HG02588 (cell line): ENCODE measurements around the gene NBEAL2.

Experiments used
- ATAC-seq: cut with Tn5 transposase; IDR thresholded peaks from one replicate; pipeline ENCODE4 v1.9.1; 2021; ENCODE audit warnings: mild to moderate bottlenecking, moderate library complexity; ENCODE audit not compliant: unreplicated experiment

The NBEAL2 gene

DNA sequence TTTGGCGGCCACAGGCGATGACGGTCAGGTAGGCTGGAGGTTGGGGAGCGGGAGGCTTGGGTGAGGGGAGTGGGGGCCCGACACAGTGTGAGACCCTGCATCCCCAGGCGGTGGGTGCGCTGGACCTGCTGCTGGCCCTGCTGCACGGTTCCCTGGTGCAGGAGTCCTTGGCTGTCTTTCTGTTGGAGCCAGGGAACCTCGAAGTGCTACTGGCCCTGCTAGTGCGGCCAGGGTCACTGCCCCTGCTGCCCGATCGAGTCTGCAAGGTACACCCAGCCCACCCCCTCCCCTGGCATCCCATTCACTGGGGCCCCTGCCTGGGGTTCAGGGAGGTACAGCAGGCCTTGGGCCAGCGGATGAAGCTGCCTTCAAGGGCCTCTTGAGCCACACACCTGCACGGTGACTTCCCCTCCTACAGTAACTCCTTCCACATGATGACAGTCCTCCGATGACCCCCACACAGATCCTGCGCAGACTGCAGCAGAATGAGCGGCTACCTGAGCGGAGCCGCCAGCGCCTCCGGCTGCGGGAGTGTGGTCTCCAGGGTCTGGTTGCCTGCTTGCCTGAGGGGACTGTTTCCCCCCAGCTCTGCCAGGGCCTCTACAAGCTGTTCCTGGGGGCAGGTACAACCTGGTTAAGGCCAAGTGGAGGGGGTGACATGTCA, 19.5 kb downstream of the NBEAL2 start:
- ATAC-seq, result no peak

GRCh38 chr3:46999516-47000197, 20.2 kb downstream of the NBEAL2 start:
- ATAC-seq, result no peak

DNA sequence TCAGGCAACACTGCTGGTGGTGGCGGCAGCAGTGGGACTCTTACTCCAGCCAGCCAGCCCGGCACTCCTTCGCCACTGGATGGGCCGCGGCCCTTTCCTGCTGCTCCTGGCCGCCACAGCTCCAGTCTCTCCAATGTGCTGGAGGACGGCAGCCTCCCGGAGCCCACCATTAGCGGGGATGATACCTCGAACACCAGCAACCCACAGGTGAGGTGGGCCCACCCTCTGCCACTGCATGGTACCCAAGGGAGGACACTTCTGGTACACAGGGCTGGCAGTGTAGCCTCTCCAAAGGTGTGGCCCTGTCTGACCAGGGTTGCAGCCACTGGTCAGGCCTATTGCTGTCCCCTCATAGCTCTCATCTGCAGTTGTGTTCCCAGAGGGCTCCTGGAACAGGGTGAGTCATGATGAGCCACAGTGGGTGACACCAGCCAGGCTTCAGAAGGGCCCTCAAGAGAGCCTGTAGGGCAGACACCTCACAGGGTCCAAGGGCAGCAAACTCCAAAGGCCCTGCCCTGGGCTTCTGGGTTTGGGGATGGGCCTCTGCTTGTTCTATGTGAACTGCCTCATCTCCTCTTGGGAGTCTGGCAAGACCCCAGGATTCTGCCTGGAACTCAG, 20.8 kb downstream of the NBEAL2 start:
- ATAC-seq, result no peak

DNA sequence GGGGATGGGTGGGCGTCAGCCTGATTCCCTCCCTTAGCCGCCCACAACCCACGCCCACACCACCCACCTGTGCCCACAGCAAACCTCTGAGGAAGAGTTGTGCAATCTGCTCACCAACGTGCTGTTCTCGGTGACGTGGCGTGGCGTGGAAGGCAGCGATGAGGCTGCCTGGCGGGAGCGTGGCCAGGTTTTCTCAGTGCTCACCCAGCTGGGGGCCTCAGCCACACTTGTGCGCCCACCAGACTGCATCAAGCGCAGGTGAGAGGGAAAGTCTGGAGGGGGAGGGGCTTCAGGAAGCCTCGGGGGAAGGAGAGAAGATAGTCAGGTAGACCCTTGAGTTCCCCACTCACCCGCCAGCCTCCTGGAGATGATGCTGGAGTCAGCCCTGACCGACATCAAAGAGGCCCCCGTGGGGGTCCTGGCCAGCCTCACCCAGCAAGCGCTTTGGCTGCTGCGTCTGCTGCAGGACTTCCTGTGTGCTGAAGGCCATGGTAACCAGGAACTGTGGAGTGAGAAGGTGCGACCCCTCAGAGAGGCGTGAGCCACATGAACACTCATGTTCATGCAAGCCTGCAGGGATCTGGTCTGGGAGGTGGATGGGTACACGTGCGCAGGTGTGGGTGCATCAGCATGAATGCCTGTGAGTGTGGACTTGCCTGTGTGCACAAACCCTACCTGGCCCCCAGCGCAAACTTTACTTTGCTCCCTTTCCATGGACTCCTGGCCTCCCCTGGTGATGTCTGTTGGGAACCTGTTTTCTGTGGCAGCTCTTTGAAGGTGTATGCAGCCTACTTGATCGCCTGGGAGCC, 21.7 kb downstream of the NBEAL2 start:
- ATAC-seq, result no peak

- ATAC-seq, result no peak
These were observed 22.3 kb downstream of the NBEAL2 start for GRCh38 chr3:47001731-47002170.

DNA sequence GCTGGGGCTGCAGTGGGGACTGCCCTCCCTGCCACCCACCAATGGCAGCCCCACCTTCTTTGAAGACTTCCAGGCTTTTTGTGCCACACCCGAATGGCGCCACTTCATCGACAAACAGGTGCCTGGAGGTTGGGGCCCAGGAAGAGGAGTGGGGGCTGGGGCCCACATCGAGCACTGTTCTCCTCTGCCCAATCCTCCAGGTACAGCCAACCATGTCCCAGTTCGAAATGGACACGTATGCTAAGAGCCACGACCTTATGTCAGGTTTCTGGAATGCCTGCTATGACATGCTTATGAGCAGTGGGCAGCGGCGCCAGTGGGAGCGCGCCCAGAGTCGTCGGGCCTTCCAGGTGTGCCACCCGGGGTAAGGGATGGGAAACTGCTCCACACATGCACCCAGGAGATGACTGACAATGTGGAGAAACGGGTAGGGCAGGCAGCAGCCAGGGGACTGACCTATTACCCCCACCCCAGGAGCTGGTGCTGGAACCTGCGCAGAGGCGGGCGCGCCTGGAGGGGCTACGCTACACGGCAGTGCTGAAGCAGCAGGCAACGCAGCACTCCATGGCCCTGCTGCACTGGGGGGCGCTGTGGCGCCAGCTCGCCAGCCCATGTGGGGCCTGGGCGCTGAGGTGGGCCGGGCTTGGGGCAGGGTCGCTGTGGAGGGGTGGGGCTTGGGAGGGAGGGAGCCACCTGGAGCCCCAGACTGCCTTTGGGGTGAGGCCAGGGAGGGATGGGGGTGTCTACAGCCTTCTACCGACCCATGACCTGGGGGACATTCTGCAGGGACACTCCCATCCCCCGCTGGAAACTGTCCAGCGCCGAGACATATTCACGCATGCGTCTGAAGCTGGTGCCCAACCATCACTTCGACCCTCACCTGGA, 22.9 kb downstream of the NBEAL2 start:
- ATAC-seq, result no peak

GRCh38 chr3:47003056-47003410, 23.6 kb downstream of the NBEAL2 start:
- ATAC-seq, result no peak

DNA sequence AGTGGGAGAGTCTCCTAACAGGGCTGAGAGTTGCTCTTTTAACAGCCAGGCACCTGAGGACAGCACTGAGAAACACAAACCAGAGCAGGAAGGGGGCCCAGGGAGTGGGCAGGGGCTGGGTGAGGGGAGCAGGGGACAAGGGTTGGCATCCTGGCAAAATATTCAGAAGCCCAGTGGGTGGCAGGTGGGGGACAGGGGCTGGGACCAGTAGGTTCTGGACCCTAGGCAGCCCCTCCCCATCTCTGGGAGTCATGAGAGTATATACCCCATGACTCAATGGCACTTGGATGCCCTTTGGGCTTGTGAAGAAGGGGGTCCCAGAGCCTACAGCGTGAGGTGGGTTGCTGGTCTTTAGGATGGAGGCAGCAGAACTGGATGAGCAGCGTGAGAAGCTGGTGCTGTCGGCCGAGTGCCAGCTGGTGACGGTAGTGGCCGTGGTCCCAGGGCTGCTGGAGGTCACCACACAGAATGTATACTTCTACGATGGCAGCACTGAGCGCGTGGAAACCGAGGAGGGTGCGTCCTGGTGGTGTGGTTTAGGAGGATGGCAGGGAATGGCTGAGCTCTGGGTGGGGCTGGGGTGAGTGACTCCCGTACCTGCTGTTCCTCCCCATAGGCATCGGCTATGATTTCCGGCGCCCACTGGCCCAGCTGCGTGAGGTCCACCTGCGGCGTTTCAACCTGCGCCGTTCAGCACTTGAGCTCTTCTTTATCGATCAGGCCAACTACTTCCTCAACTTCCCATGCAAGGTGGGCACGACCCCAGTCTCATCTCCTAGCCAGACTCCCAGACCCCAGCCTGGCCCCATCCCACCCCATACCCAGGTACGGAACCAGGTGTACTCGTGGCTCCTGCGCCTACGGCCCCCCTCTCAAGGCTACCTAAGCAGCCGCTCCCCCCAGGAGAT, 24.2 kb downstream of the NBEAL2 start:
- no peak for ATAC-seq

DNA sequence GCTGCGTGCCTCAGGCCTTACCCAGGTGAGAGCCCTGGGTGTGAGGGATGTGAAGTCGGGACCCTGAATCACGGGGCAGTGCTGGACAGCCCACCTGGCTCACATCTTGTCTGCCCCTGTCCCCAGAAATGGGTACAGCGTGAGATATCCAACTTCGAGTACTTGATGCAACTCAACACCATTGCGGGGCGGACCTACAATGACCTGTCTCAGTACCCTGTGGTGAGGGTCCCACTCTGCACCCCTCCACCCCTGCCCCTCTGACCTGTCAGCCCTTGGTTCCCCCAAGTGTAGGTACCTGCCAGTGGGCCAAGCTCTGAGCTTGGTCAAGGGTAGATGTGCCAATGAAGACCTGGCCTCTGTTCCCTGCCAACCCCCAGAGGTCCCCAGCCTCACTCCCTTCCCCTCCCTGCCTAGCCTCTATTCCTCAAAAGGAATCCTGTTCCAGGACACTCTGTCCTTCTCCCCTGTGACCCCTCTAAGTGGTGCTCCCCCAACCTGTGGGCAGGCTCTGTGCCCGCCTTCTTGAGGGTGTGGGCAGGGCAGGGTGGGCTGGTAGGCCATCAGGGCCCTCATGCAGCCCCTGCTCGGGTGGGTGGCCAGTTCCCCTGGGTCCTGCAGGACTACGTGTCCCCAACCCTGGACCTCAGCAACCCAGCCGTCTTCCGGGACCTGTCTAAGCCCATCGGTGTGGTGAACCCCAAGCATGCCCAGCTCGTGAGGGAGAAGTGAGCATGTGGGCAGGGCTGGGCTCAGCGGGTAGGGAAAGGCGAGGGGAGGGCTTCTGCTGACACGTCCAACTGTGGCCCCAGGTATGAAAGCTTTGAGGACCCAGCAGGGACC, 25.1 kb downstream of the NBEAL2 start:
- no peak for ATAC-seq

DNA sequence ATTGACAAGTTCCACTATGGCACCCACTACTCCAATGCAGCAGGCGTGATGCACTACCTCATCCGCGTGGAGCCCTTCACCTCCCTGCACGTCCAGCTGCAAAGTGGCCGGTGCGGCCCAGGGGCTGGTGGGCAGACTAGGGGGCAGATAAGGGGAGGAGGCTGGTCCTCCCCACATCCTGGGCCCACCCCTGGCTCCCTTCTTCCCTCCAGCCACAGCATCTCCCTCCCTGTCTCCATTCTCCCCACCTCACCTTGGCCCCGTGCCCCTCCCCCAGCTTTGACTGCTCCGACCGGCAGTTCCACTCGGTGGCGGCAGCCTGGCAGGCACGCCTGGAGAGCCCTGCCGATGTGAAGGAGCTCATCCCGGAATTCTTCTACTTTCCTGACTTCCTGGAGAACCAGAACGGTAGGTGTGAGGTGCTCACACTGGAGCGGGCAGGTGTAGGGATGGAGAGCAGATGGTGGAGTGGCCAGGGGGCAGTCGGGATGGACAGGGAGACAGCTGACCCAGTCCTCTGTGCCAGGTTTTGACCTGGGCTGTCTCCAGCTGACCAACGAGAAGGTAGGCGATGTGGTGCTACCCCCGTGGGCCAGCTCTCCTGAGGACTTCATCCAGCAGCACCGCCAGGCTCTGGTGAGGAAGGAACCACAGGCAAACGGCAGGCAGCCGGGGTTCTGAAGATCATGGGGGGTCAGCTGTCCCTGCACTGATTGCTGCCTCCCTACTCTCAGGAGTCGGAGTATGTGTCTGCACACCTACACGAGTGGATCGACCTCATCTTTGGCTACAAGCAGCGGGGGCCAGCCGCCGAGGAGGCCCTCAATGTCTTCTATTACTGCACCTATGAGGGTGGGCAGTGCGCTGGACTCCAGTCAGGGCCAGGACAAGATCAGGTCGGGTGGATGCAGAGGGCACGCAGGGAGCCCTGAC, 26.0 kb downstream of the NBEAL2 start:
- no peak for ATAC-seq

- no peak for ATAC-seq
These were observed 26.7 kb downstream of the NBEAL2 start for GRCh38 chr3:47006145-47006651.

DNA sequence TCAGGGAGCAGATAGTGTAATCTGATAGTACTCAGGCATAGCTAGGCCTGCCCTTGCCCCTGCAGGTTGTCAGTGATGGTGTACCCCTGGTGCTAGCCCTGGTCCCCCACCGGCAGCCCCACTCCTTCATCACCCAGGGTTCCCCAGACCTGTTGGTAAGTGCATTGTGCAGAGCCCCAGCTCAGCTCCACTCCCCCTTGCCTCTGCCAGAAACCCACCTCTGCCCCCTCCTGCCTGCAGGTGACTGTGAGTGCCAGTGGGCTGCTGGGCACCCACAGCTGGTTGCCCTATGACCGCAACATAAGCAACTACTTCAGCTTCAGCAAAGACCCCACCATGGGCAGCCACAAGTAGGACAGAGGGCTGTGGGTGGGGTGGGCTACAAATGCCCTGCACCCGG, 27.5 kb downstream of the NBEAL2 start:
- no peak for ATAC-seq

- no peak for ATAC-seq
These were observed 28.2 kb downstream of the NBEAL2 start for GRCh38 chr3:47007482-47008233.

- ATAC-seq, result no peak
These were observed 28.8 kb downstream of the NBEAL2 start for GRCh38 chr3:47008234-47008796.

DNA sequence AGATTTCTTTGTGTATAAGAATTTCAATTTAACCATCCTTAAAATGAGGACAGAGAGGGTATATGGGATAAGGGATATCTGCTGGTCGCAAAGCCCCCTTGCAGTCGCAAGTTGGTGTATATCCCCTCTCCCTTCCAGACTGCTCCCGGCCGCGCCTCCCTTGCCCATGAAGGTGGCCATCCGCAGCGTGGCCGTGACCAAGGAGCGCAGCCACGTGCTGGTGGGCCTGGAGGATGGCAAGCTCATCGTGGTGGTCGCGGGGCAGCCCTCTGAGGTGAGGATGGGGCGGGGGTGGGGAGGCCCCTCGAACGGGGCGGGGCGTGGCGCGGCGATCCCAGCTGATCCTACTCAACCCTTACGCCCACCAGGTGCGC, 29.4 kb downstream of the NBEAL2 start:
- ATAC-seq, result no peak
